GM18519 (cell line): ENCODE measurements around the gene OR1K1.
"Not testable (repeated sequence)": the region's sequence is repeated elsewhere in the genome, so short reads cannot be mapped to it uniquely, and the experiment has no call there.

ENCODE experiments used
- ATAC-seq: cut with Tn5 transposase; IDR thresholded peaks from one replicate; pipeline ENCODE4 v1.9.1; 2021; ENCODE audit warnings: mild to moderate bottlenecking, moderate library complexity; ENCODE audit not compliant: unreplicated experiment, low FRiP score

Gene OR1K1

GRCh38 chr9:122810306-122810946, 10.5 kb downstream of the OR1K1 start:
- peak; percentile 93 for ATAC-seq

- no peak for ATAC-seq
These were observed 12.8 kb downstream of the OR1K1 start for GRCh38 chr9:122812736-122813135.

- ATAC-seq, result no peak
These were observed 14.6 kb downstream of the OR1K1 start for GRCh38 chr9:122814545-122814944.

GRCh38 chr9:122815544-122815943, 15.6 kb downstream of the OR1K1 start:
- ATAC-seq, result no peak

- no peak for ATAC-seq
These were observed 16.4 kb downstream of the OR1K1 start for GRCh38 chr9:122816163-122816867.

- no peak for ATAC-seq
These were observed 19.4 kb downstream of the OR1K1 start for GRCh38 chr9:122819326-122819725.

- ATAC-seq, result no peak
These were observed 20.0 kb downstream of the OR1K1 start for GRCh38 chr9:122819791-122820489.

GRCh38 chr9:122820490-122820845, 20.5 kb downstream of the OR1K1 start:
- ATAC-seq, result no peak

DNA sequence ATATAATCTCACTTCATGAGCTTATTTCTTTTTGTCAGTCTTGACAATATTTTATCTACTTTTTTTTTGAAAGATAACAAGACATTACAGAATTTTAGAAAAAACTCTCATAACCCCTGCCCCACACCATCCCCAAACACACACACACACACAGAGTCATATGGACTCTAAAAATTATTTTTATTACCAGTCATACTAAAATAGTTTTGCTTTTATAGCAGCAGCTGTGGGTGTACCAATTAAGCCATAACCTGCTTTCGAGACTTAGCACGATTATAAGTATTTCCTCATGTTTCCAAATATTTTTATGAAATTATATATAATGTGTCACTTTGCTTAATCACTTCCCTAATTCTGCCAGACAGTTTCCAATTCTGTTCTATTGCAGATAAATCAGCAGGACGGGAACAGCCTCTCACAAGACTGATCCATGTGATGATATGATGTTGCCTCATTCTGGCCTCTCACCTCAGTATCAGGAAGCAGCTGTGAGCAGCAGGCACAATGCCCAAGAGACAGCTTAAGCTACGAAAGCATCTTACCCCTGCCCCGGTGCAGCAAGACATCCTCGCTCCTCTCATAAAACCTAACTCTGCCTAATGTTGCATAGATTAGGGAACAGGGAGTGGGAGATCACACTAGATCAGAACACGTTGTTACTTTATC, 21.5 kb downstream of the OR1K1 start:
- ATAC-seq, result no peak

DNA sequence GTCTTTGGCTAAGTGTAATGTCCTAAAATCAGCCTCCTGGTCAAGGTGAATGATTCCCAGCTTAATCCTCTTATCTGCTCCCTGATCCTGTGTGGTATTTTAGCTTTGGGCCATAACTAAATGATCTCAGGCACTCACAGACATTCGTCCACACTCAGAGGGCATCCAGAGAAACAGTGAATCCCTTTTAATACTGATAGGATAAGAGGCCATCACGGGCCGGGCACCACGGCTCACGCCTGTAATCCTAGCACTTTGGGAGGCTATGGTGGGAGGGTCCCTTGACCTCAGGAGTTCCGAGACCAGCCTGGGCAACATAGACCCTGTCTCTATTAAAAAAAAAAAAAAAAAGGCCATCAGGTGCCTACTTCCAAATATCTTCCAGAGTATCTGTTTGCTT, 22.1 kb downstream of the OR1K1 start:
- no peak for ATAC-seq

GRCh38 chr9:122822938-122823337, 23.0 kb downstream of the OR1K1 start:
- ATAC-seq, result no peak

- ATAC-seq, result no peak
These were observed 27.8 kb downstream of the OR1K1 start for GRCh38 chr9:122827761-122828093.

DNA sequence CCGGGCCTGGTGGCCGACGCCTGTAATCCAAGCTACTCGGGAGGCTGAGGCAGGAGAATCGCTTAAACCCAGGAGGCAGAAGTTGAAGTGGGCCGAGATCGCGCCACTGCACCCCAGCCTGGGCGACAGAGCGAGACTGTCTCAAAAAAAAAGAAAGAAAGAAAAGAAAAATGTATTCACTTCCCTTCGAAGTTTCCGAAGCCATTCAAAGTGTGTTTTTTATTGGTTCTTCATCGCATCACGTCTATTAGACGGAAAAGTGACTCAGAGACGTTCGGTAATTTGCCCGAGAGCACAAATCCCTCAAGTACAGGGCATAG, 29.0 kb downstream of the OR1K1 start:
- not testable (repeated sequence) for ATAC-seq

- no peak for ATAC-seq
These were observed 32.3 kb downstream of the OR1K1 start for GRCh38 chr9:122832194-122832593.

DNA sequence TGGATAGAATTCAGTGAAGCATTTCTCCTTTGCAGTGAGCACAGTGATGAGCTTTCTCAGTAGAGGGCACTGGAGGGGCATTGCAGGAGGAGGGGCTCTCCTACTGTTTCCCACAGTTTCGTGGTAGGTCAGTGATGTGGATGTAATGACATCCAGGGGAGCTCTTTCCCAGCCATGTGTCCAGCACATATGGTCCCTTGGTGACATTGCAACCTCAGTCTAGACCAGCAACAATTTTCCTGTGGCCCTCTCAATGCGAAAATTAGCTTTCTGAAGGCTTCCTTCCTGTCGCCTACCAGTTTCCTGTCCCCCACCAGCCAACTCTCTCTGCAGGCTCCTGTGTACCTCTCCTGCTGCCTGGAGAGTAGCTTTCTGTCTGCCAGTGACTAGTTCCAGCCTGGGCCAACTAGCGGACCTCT, 35.4 kb downstream of the OR1K1 start:
- ATAC-seq, result no peak

DNA sequence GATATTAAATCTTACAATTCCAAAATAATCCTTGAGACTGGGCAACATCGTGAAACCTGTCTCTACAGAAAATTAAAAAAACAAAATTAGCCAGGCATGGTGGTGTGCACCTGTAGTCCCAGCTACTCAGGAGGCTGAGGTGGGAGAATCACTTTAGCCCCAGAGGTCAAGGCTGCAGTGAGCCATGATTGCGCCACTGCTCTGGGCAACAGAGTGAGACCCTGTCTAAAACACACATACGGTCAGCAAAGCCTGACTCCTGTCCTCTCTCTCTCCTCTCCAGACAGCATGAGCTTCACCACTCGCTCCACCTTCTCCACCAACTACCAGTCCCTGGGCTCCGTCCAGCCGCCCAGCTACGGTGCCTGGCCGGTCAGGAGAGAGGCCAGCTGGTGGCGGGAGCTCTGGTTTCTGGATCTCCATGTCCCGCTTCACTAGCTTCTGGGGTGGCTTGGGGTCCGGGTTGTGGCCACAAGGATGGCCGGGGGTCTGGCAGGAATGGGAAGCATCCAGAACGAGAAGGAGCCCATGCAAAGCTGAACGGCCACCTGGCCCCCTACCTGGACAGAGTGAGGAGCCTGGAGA, 37.4 kb downstream of the OR1K1 start:
- ATAC-seq, result no peak

GRCh38 chr9:122838441-122838840, 38.5 kb downstream of the OR1K1 start:
- not testable (repeated sequence) for ATAC-seq

GRCh38 chr9:122841501-122841900, 41.6 kb downstream of the OR1K1 start:
- ATAC-seq, result no peak

DNA sequence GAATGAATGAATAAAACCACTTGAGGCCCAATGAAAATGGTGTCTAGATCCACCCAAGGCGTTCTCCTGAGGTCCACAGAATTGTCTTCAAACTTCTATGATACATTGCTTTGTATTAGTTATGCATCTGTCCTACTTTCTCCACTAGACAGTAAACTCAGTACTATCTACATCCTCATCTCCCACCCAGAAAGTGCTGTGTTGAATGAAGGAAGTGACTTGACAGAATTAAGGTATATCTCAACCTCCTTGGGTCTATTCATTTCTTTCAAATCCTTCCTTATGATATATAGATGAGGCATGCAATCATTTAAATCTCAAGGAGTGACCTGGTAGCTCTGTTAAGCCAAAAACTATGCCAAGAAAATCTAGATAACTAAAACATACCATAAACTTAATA, 44.2 kb downstream of the OR1K1 start:
- ATAC-seq, result no peak

DNA sequence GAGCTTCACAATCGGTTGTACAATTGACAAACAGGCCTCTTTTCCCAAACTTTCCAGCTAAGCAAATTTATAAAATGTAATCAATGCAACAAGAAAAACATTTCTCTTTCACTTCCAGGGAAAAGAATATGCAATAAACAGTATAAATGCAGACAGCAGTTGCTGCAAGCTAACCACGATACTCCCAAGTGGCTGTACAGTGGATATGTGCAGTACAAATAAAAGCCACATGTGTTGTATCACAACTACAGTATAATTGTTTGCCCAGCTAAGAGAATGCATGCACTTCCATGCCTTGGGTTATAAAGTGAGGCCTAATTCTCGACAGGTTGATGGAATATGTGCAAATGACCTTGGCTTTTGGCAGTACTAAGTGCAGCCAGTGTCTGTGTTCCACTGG, 45.2 kb downstream of the OR1K1 start:
- ATAC-seq, result no peak

GRCh38 chr9:122846371-122846940, 46.5 kb downstream of the OR1K1 start:
- no peak for ATAC-seq
